CD1c-positive myeloid dendritic cell (primary cell): Measurements from ENCODE around the gene MAMDC2.

Experiments
- DNase-seq: peaks from one replicate; pipeline ENCODE4 v3.0.0-alpha.2; 2016; ENCODE audit errors: extremely low spot score

The MAMDC2 gene

GRCh38 chr9:70135176-70135575, 91.5 kb downstream of the MAMDC2 start:
- DNase-seq: no peak

- no peak for DNase-seq
Observed at GRCh38 chr9:70136632-70137031, 93.0 kb downstream of the MAMDC2 start.

GRCh38 chr9:70137577-70137976, 93.9 kb downstream of the MAMDC2 start:
- DNase-seq: no peak

GRCh38 chr9:70142101-70142500, 98.5 kb downstream of the MAMDC2 start:
- DNase-seq: no peak

GRCh38 chr9:70143394-70144130, 99.9 kb downstream of the MAMDC2 start:
- no peak for DNase-seq

- DNase-seq: no peak
Observed at GRCh38 chr9:70144131-70144503, 100.5 kb downstream of the MAMDC2 start.

GRCh38 chr9:70145981-70146380, 102.3 kb downstream of the MAMDC2 start:
- no peak for DNase-seq

GRCh38 chr9:70147196-70147595, 103.5 kb downstream of the MAMDC2 start:
- peak; percentile 39 for DNase-seq

- no peak for DNase-seq
Observed at GRCh38 chr9:70147651-70148050, 104.0 kb downstream of the MAMDC2 start.

- no peak for DNase-seq
Observed at GRCh38 chr9:70152350-70152749, 108.7 kb downstream of the MAMDC2 start.

- DNase-seq: no peak
Observed at GRCh38 chr9:70156729-70157128, 113.1 kb downstream of the MAMDC2 start.

- DNase-seq: no peak
Observed at GRCh38 chr9:70159630-70160029, 116.0 kb downstream of the MAMDC2 start.

GRCh38 chr9:70160686-70161600, 117.3 kb downstream of the MAMDC2 start:
- no peak for DNase-seq

- DNase-seq: no peak
Observed at GRCh38 chr9:70165006-70165602, 121.5 kb downstream of the MAMDC2 start.

GRCh38 chr9:70168521-70168920, 124.9 kb downstream of the MAMDC2 start:
- DNase-seq: no peak

GRCh38 chr9:70169222-70169621, 125.6 kb downstream of the MAMDC2 start:
- DNase-seq: no peak

GRCh38 chr9:70170151-70170790, 126.6 kb downstream of the MAMDC2 start:
- no peak for DNase-seq

- DNase-seq: no peak
Observed at GRCh38 chr9:70172532-70172931, 128.9 kb downstream of the MAMDC2 start.

GRCh38 chr9:70177121-70177520, 133.5 kb downstream of the MAMDC2 start:
- DNase-seq: no peak

GRCh38 chr9:70192707-70193106, 149.1 kb downstream of the MAMDC2 start:
- DNase-seq: no peak

- DNase-seq: no peak
Observed at GRCh38 chr9:70195456-70195855, 151.8 kb downstream of the MAMDC2 start.
